GM19240 (cell line): ENCODE measurements around the gene STARD13.

ENCODE experiments used
- DNase-seq: peaks from one replicate; pipeline ENCODE4 v3.0.0; 2011; ENCODE audit warnings: low spot score; ENCODE audit not compliant: insufficient read length

STARD13 gene

DNA sequence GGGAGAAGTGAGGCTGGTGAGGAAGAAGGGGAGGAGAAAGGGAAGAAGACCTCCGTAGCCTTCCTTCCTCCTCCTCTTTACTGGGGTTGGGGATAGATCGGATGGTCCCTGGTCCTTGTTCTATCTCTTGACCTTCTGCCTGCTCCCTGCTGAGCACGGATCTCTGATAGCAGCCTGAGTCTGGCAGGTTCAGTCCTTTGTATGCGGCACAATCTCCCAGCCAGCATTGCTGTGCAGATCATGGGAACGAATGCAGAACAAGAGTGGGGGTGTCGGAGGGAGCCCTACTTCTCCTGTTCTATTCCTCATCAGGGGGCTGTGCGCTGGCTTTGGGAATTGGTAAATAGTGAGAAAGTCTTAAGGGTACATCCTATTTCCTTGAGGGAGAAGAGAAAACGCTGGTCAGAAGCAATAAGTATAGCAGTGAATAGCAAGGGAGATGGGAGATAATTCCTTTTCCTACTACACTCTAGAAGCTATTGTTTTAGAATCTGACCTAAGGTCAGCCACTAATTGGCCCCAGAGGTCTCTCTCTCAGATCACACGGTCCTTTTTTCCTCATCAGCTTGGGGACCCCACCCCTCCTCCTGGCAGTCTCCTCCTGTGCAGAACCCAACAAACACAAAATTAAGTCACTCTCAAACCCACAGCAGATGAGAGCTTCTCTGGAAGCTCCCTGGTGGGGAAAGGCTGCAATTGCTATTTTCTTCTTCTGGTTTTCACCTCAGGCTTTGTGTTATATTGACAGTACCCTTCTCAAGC, 228.4 kb downstream of the STARD13 start:
- no peak for DNase-seq

DNA sequence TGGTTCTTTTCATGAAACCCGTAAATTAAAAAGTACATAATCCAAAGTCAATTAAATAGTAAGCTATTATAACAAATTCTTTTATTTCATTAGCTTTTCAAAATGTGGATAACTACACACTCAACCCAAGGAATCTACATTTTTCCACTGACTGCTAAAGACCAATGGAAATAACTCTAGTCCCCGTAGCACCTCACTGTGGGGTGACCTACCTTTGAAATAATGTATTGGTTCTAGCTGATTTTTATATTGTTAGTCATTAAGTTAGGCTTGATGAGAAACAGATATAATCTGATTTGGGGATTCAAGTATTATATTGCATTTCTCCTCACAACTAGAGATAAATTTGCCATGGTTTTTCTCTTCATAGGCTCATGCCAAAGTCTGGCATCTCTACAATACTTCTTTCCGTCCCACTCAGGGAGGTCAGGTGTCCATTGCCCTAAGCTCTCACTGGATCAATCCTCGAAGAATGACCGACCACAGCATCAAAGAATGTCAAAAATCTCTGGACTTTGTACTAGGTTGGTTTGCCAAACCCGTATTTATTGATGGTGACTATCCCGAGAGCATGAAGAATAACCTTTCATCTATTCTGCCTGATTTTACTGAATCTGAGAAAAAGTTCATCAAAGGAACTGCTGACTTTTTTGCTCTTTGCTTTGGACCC, 232.0 kb downstream of the STARD13 start:
- DNase-seq, result no peak
